NCI-H1930 (cell line): ENCODE results near the gene TMEM39B.
"Not testable (repeated sequence)": the region's sequence is repeated elsewhere in the genome, so short reads cannot be mapped to it uniquely, and the experiment has no call there.

Experiments
- DNase-seq, 2 experiments: peaks; one replicate each; lab custom pipeline; 2025; lab: John Stamatoyannopoulos, UW

TMEM39B gene

DNA sequence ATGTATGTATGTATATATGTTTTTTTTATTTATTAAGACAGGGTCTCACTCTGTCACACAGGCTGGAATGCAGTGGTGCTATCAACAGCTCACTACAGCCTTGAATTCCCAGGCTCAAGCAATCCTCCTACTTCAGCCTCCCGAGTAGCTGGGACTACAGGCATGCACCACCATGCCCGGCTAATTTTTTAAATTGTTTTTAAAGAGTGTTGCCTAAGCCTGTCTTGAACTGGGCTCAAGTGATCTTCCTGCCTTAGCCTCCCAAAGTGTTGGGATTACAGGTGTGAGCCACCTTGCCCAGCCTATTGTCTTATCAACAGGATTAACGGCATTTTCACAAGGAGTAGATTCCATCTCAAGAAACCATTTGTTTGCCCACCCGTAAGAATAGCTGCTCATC lies 40.7 kb downstream of the TMEM39B start:
- DNase-seq = not testable (repeated sequence)

DNA sequence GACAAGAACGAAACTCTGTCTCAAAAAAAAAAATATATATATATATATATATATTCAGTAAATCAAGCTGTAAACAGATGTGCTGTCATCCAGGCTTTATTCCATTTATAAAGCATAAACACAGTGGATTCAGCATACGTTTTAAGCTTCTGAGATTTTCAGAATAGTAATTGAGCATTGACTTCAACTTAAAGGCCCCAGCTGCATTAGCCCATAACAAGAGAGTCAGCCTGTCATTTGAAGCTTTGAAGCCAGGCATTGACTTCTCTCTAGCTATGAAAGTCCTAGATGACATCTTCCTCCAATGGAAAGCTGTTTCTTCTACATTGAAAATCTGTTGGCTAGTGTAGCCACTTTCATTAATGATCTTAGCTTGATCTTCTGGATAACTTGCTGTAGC lies 41.7 kb downstream of the TMEM39B start:
- DNase-seq = no peak

DNA sequence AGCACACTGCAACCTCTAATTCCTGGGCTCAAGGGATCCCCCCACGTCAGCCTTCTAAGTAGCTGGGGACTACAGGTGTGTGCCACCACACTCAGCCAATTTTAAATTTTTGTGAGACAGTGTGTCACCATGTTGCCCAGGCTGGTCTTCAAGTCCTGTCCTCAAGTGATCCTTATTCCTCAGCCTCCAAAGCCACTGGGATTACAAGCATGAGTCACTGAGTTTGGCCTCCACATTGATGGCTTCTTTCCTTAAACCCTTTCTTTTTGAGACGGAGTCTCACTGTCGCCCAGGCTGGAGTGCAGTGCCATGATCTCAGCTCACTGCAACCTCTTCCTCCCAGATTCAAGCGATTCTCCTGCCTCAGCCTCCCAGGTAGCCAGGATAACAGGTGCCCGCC lies 42.8 kb downstream of the TMEM39B start:
- no peak for DNase-seq

DNA sequence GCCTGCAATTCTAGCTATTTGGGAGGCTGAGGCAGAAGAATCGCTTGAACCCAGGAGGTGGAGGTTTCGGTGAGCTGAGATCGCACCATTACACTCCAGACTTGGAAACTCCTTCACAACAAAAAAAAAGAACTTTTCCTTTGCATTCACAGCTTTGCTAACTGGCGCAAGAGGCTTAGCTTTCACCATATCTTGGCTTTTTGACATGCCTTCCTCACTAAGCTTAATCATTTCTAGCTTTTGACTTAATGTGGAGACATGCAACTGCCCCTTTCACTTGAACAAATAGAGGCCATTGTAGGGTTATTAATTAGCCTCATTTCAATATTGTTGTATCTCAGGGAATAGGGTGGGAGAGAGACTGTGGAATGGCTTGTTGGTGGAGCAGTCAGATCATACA lies 43.8 kb downstream of the TMEM39B start:
- no peak for DNase-seq

DNA sequence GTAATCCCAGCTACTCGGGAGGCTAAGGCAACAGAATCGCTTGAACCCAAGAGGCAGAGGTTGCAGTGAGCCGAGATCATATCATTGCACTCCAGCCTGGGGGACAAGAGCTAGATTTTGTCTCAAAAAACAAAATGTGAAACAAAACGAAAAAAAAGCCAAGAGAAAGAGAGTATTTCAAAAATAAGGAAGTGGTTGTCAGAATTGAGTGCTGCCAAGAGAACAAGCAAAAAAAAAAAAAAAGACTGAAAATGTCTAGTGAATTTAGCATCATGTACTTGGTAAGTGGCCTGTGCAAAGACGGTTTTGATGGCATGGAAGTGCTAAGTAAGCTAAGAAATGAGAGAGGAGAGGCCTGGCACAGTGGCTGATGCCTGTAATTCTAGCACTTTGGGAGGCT lies 49.4 kb downstream of the TMEM39B start:
- DNase-seq = no peak

DNA sequence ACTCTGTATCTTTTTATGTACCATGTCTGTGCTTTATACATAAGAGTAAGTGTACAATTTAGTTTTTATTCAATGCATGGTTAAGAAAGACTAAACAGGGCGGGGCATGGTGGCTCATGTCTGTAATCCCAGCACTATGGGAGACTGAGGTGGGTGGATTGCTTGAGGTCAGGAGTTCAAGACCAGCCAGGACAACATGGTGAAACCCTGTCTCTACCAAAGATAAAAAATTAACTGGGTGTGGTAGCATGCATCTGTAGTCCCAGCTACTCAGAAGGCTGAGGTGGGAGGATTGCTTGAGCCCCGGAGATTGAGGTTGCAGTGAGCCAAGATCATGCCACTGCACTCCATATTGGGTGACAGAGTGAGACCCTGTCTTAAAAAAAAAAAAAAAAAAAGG lies 50.6 kb downstream of the TMEM39B start:
- not testable (repeated sequence) for DNase-seq

DNA sequence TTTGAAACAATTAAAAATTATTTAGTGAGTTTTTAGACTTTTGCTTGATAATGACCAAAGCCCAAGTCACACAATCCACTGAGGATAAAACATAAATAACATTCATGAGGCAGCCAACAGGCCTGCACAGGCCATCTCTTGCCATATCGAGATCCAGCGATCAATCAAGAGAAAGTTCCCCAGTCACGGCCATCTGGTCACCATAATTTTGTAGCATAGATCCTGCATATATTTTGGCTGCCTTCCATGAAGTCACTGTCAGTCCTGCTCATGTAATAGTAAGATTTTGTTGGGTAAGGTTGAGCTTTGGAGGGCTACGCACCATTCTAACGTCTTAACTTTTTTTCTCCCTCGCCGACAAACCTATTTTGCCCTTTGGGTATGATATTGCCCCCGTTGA lies 52.6 kb downstream of the TMEM39B start:
- no peak for DNase-seq

DNA sequence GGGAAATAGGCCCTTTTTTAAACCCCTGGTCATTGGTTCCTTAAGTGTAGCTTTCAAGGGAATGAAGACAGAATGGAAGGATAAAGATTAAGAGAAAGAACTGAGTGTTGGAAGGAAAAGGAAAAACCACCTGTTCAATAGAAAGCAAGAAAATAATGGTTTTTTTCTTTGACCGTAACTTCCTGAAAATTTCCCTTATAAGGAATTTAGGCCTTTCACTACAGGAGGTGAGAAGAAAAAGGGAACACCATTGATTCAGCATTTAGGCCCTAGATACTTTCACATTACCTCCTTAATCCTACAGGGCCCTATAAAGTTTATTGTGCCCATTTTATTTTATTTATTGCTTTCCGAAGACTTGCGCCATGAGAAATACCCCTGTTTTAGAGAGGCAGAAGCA lies 54.0 kb downstream of the TMEM39B start:
- DNase-seq = no peak

DNA sequence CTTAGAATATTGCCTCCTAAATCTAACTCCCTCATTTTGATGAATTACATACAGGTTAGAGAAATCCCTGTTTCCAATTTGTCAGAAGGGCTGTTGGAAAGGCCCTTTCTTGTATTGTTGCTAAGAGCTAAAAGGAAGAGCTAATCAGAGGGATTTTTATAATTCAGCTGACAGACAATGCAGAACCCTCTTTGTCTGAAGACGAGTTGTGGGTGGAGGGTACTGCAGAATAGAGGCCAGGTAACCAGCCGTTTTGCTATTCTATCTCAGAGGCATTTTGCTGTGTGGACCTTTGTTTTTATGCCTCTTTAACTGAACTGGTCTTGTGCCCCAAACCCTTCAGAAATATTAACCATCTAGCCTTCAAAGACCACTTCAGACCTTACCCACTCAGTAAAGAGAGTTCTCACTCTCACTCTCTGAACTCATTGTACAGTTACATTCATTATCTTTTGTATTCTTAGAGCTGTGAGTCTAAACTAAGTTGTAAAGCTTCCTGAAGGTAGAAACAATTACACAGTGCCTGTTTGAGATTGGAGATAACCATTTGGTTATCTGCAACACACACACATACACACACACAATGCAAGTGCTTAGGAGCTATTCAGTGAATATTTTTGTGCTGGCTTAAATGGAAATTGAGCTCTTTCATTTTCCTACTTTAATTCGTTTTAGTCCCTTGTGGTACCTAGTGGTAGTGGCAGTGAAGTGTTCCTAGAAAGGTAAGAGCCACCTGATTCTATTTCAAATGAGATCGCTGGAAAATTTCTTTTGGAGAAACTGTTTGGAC lies 54.9 kb downstream of the TMEM39B start:
- no peak for DNase-seq

DNA sequence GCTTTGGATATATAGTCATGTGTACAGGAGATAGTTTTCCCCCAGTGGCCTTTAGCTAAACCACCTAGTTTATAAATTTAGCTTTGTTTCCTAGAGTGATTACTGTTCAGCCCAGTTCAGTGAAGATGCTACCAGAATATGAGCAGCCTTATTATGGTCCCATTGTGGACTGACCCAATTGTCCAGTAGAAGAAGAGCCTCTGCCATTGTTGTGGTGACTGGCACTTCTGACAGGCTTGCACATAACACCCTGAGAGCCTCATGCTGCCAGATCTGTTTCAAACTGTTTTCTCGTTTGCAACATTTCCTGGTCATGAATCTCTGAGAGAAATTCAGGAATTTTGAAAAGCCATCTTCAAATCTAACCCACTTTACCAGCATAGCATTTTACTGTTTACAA lies 55.7 kb downstream of the TMEM39B start:
- no peak for DNase-seq

DNA sequence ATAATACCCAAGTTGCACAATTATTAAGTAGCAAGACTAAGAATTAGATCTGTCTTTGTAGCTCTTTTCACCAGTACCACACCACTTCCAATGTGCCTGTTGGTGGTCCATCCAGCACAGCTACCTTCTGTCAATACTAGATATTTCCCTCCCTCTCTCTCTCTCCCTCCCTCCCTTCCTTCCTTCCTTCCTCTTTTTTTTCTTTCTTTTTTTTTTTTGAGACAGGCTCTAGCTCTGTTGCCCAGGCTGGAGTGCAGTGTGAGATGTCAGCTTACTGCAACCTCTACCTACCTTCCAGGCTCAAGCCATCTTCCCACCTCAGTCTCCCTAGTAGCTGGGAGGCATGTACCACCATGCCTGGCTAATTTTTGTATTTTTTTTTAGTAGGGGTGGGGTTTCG lies 56.2 kb downstream of the TMEM39B start:
- DNase-seq = no peak

DNA sequence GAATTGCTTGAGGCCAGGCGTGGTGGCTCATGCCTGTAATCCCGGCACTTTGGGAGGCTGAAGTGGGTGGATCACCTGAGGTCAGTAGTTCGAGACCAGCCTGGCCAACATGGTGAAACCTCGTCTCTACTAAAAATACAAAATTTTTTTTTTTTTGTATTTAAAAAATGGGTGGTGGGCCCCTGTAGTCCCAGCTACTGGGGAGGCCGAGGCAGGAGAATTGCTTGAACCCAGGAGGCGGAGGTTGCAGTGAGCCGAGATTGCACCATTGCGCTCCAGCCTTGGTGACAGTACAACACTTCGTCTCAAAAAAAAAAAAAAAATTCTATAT lies 61.2 kb downstream of the TMEM39B start:
- DNase-seq = not testable (repeated sequence)

DNA sequence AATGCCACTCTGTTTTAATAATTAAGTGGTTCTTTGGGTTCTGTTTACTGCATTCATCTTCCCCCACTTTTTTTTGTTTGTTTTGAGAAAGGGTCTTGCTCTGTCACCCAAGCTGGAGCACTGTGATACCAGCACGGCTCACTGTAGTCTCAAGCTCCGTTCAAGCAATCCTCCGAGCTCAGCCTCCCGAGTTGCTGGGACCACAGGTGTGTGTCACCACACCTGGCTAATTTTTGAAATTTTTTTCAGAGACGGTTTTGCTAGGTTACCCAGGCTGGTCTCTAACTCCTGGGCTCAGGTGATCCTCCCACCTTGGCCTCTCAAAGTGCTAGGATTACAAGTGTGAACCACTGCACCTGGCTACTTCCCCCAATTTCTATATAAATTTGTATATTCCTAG lies 64.4 kb downstream of the TMEM39B start:
- no peak for DNase-seq

DNA sequence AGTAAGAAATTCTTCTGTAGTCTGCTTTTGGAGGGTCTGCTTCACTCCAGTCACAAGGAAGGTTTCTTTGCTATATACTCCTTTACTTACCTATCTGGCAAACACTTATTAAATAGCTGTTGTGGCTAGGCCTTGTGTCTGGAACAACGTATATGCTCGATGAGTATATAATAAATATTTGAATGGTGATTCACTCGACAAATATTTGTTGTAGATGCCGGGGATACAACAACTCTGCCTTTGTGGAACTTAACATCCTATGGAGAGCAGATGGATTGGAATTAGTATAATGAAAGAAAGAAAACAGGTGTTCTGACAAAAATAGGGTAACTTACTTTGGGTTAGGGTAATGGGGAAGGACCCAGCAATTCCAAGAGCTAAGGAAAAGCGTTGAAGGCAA lies 66.2 kb downstream of the TMEM39B start:
- DNase-seq = peak in 1 of 2 experiments; percentile 43

DNA sequence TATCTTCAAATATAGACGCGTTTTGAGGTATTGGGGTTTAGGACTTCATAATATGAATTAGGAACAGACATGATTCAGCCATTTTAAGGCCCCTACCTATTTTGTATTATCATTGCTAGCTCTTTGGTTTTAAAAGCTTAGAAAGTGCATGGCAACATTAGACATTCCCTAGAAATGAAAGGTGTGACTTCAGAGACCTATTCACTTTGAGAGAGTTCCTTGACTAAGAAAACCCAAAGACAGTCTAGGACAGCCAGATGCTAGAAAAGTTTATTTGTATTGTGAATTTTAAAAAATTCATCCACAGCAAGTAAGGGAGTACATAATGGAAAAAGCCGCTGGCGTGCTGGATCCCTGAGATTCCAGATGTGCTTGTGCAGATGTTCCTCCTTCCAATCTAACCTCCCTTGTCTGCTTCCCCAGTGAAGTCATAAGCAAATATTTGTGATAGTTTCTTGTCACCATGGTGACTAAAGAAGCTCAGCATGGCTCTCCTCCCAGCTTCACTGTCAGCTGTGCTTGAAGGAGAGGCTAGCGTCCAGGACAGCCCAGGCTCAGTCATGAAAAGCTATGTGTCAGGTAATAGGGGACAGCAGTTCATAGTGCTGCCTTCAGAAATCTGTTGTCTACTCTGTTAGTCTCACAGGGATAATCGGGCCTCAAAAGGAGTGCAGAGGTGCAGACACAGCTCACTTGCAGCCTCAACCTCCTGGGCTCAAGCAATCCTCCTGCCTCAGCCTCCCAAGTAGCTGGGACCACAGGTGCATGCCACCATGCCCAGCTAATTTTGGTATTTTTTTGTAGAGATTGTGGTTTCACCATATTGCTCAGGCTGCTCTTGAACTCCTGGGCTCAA lies 69.9 kb downstream of the TMEM39B start:
- DNase-seq = peak in 1 of 2 experiments; percentile 28

DNA sequence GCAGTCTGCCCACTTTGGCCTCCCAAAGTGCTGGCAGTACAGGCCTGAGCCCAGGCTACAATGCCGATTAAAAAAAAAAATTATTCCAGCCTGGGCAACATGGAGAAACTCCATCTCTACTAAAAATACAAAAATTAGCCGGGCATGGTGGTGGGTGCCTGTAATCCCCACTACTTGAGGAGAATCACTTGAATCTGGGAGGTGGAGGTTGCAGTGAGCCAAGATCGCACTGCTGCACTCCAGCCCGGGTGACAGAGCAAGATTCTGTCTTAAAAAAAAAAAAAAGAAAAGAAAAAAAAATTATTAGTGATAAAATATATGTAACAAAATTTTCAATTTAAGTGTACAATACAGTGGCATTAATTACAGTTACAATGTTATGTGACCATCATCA lies 70.6 kb downstream of the TMEM39B start:
- not testable (repeated sequence) for DNase-seq

DNA sequence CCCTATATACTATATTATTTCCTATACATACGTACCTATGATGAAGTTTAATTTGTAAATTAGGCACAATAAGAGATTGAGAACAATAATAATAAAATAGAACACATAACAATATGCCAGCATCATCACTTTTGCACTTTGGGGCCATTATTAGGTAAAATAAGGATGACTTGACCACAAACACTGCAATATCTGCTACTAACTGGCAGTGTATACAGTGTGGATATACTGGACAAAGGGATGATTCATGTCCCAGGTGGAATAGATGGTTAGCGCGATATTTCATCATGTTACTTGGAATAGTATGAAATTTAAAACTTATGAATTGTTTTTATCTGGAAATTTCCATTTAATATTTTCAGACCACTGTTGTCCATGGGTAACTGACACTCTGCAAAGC lies 71.3 kb downstream of the TMEM39B start:
- no peak for DNase-seq

DNA sequence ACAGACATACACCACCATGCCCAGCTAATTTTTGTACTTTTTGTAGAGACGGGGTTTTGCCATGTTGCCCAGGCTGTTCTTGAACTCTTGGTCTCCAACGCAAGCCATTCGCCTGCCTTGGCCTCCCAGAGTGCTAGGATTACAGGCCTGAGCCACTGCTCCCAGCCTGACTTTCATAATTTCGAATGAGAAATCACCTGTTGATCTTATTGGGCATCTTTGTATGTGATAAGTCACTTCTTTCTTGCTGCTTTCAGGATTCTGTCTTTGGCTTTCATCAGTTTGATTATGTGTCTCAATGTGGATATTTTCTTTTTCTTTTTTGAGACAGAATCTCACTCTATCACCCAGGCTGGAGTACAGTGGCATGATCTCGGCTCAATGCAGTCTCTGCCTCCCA lies 75.1 kb downstream of the TMEM39B start:
- DNase-seq = not testable (repeated sequence)

DNA sequence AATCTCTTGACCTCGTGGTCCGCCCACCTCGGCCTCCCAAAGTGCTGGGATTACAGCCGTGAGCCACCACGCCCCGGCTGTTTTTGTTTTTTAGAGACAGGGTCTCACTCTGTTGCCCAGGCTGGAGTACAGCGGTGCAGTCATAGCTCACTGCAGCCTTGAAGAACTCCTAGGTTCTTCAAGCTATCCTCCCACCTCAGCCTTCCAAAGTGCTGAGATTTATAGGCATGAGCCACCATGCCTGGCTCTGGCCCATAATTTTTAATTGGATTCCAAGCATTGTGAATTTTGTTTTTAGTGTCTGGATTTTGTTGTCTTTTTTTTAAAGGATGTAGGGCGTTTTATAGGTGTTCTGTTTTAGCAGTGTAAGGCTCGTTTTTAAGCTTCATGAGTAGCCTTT lies 78.1 kb downstream of the TMEM39B start:
- no peak for DNase-seq

DNA sequence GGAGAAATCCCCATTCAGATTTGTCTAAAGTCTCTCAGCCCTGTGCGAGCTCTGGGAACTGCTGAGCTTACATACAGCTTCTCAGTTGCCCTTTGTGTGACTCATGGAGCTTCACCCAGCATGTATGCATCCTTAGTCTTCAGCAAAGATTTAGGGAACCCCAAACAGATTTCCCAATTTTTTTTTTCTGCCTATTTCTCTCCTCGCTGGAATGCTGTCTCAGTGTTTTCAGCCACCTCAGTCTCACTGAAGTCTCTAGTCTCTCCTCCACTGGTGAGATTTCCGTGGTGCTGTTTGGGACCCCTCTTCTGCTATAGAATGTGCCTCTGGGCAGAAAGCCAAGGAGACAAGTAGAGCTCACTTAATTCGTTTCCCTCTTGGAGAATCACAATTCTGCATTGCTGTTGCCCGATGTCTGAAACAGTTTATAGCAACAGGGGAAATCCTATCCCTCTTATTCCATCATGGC lies 78.6 kb downstream of the TMEM39B start:
- no peak for DNase-seq
